GM21528 (cell line): ENCODE results near the gene DOK3.
A peak's percentile ranks its signal among the peaks of the same experiment; 100 is the strongest.

Experiments
- ATAC-seq: cut with Tn5 transposase; IDR thresholded peaks from one replicate; pipeline ENCODE4 v1.9.1; 2021; ENCODE audit warnings: mild to moderate bottlenecking, moderate library complexity; ENCODE audit not compliant: unreplicated experiment, low FRiP score

DOK3 gene

GRCh38 chr5:177514541-177514940 is 4.9 kb upstream of the DOK3 start:
- ATAC-seq: no peak

GRCh38 chr5:177513500-177513899 is 3.9 kb upstream of the DOK3 start:
- no peak for ATAC-seq

GRCh38 chr5:177512736-177513380 is 3.2 kb upstream of the DOK3 start:
- ATAC-seq: no peak

GRCh38 chr5:177511796-177512675 is 2.4 kb upstream of the DOK3 start:
- no peak for ATAC-seq

- ATAC-seq: no peak
Measured at GRCh38 chr5:177511181-177511580, 1.6 kb upstream of the DOK3 start.

- no peak for ATAC-seq
Measured at GRCh38 chr5:177510567-177511053, 984 bp upstream of the DOK3 start.

- ATAC-seq: peak; percentile 30
Measured at GRCh38 chr5:177509991-177510566, 453 bp upstream of the DOK3 start.

- ATAC-seq: peak; percentile 34
Measured at GRCh38 chr5:177508837-177509236, 789 bp downstream of the DOK3 start.

GRCh38 chr5:177508221-177508611 is 1.4 kb downstream of the DOK3 start:
- no peak for ATAC-seq

GRCh38 chr5:177507596-177508220 is 1.9 kb downstream of the DOK3 start:
- no peak for ATAC-seq

GRCh38 chr5:177507165-177507564 is 2.5 kb downstream of the DOK3 start:
- ATAC-seq: no peak

GRCh38 chr5:177505075-177505474 is 4.6 kb downstream of the DOK3 start:
- no peak for ATAC-seq

- no peak for ATAC-seq
Measured at GRCh38 chr5:177504086-177505056, 5.3 kb downstream of the DOK3 start.

GRCh38 chr5:177503351-177504085 is 6.1 kb downstream of the DOK3 start:
- ATAC-seq: no peak

- ATAC-seq: no peak
Measured at GRCh38 chr5:177502886-177503285, 6.7 kb downstream of the DOK3 start.

- ATAC-seq: no peak
Measured at GRCh38 chr5:177501874-177502678, 7.5 kb downstream of the DOK3 start.

GRCh38 chr5:177500685-177501522 is 8.7 kb downstream of the DOK3 start:
- no peak for ATAC-seq
